ENCODE measurements around the gene SCRN1. TPM values are rescaled to one million over a fixed set of nuclear protein-coding genes. Genes with fewer than 3 reads are reported as not detected.

The SCRN1 gene
- total and polyA plus RNA-seq, 2 of the 13 experiments (the other 11 are each of a cell fraction or from before 2014, with no cell fraction given) = 43.2 to 49.8 TPM

DNA sequence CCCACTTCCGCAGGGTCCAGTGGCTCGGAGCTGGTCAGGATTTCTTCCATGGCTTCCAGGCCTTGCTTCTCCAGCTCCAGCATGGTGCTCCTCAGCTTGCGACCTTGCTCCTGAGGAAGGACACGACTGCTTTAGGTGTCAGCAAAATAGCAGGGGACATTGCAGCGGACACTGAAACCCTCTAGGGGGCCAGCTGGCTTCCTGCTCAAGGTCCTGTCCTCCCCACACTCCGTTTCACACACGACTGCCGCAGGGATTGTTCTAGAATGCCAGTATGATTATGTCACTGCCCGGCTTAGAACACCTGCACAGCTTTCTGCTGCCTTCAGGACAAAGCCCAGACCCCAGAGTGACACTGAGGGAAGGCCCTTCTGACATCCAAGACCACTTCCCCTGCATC lies 65.6 kb downstream of the SCRN1 start:
- in situ Hi-C loops (cut with HindIII; ENCODE audit: extremely low pct_ligation_motif_present, low pct_unique_long_range_greater_than_20kb) = no loop called here
- intact Hi-C loops (cut with micrococcal nuclease; ENCODE audit: unreplicated experiment) = loop anchor here (5.0 kb wide), 1 partner anchor 47 kb away; no protein-coding TSS in a partner anchor

DNA sequence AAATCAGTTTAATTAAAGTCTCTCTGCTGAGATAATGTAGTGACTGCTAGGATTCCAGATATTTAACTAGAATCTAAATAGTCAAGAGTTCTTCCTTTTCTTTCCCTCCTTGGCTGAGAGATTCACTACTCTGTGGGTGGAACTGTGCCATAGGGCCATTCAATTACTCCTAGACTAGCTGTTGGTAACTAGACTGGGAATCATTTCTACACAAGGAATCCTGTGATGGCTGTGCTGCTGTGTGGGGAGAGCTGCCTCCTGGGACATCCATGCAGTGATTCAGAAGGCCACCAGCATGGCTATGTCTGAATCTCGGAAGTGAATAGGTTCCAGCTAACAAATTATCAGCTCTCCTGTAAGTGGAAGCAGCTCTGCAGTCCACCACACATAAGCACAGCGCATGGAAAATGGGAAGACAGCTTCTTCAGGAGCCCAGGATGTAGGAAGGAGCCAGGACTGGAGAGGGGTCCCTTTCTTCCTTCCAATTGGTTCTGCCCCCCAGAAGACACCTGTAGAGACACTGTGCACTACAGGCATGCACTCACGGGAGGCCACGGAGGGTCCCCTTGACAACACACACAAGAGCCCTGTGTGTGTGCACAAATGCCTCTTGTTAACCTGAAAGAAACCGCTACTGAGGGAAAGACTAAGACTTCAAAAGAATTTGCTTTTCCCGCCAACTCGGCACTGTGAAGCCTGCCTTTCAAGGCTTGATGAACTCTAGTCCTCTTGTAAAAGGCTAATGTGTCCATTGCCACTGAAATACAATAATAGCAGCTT lies 66.5 kb downstream of the SCRN1 start:
- Histone ChIP-seq H3K4me1 (ENCODE audit: insufficient read depth, low read length) (no peaks in the 10 kb centered on the region), H3K4me3 (replicated peaks in 1 of 3; ENCODE audit: insufficient read depth in 1 of 3, low read depth in 2 of 3, low read length in 3 of 3) (no peak overlapping the region), H3K36me3 (replicated peaks in 1 of 2; ENCODE audit: control insufficient read depth in 1 of 2, insufficient read depth in 2 of 2, low read length in 2 of 2) (peaks cover 24 to 49% of the 10 kb centered on the region in 2 experiments), H3K27ac (ENCODE audit: extremely low read length, insufficient read depth, low read length) (no peak overlapping the region), H3K4me2 (ENCODE audit: low read depth, low read length) (no peak overlapping the region), H3K9me3 (ENCODE audit: low read length) (no peaks in the 10 kb centered on the region), H3K79me2 (ENCODE audit: insufficient read depth, low read length) (no peaks in the 10 kb centered on the region), H2AFZ (ENCODE audit: low read length) (no peak overlapping the region), H4K20me1 (ENCODE audit: insufficient read depth, low read length) (peaks cover 8% of the 10 kb centered on the region; the same call in 1 of the 2 replicates), H3K27me3 (ENCODE audit: control insufficient read depth in 1 of 2, insufficient read depth in 2 of 2, low read length in 2 of 2) (no peaks in the 10 kb centered on the region), H3K9ac (ENCODE audit: insufficient read depth, low read depth, low read length) (no peak overlapping the region)
- intact Hi-C loops (cut with micrococcal nuclease; ENCODE audit: unreplicated experiment) = loop anchor here (5.0 kb wide), 1 partner anchor 46 kb away; no protein-coding TSS in a partner anchor
- no peak for DNase-seq (ENCODE audit: low spot score)
- no peak for ATAC-seq
- POLR2A ChIA-PET = no interaction called here
- no peak for FAIRE-seq
- in situ Hi-C loops (cut with HindIII; ENCODE audit: extremely low pct_ligation_motif_present, low pct_unique_long_range_greater_than_20kb) = no loop called here
- no TSS peak for BruUV-seq (replicated peaks)
- CTCF ChIA-PET (ENCODE audit: low intra/inter-chr PET ratio, low total read pairs) = no interaction called here
- WGBS (ENCODE audit: low lambda C conversion rate) = 97% methylated on average over 7 of the region's 7 CpGs
- TF ChIP-seq SRY (CRISPR knock-in tag; IDR thresholded peaks at IDR 0.05) = no peak
- no peak for TF ChIP-seq ZNF543 (CRISPR knock-in tag; IDR thresholded peaks at IDR 0.05)
- no peak for TF ChIP-seq KDM3A (CRISPR knock-in tag; IDR thresholded peaks at IDR 0.05; ENCODE audit: low read depth)
- TF ChIP-seq, protein P1, sequence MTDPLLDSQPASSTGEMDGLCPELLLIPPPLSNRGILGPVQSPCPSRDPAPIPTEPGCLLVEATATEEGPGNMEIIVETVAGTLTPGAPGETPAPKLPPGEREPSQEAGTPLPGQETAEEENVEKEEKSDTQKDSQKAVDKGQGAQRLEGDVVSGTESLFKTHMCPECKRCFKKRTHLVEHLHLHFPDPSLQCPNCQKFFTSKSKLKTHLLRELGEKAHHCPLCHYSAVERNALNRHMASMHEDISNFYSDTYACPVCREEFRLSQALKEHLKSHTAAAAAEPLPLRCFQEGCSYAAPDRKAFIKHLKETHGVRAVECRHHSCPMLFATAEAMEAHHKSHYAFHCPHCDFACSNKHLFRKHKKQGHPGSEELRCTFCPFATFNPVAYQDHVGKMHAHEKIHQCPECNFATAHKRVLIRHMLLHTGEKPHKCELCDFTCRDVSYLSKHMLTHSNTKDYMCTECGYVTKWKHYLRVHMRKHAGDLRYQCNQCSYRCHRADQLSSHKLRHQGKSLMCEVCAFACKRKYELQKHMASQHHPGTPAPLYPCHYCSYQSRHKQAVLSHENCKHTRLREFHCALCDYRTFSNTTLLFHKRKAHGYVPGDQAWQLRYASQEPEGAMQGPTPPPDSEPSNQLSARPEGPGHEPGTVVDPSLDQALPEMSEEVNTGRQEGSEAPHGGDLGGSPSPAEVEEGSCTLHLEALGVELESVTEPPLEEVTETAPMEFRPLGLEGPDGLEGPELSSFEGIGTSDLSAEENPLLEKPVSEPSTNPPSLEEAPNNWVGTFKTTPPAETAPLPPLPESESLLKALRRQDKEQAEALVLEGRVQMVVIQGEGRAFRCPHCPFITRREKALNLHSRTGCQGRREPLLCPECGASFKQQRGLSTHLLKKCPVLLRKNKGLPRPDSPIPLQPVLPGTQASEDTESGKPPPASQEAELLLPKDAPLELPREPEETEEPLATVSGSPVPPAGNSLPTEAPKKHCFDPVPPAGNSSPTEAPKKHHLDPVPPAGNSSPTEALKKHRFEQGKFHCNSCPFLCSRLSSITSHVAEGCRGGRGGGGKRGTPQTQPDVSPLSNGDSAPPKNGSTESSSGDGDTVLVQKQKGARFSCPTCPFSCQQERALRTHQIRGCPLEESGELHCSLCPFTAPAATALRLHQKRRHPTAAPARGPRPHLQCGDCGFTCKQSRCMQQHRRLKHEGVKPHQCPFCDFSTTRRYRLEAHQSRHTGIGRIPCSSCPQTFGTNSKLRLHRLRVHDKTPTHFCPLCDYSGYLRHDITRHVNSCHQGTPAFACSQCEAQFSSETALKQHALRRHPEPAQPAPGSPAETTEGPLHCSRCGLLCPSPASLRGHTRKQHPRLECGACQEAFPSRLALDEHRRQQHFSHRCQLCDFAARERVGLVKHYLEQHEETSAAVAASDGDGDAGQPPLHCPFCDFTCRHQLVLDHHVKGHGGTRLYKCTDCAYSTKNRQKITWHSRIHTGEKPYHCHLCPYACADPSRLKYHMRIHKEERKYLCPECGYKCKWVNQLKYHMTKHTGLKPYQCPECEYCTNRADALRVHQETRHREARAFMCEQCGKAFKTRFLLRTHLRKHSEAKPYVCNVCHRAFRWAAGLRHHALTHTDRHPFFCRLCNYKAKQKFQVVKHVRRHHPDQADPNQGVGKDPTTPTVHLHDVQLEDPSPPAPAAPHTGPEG (CRISPR knock-in tag; IDR thresholded peaks at IDR 0.05) = no peak
- TF ChIP-seq MAFF (IDR thresholded peaks at IDR 0.05; ENCODE audit: low read depth, low read length) = no peak
- no peak for TF ChIP-seq SYNCRIP (IDR thresholded peaks at IDR 0.05; ENCODE audit: insufficient read depth, low read depth, low read length)
- no peak for TF ChIP-seq ZKSCAN1 (IDR thresholded peaks at IDR 0.05; ENCODE audit: low read length)
- no peak for TF ChIP-seq HNRNPLL (IDR thresholded peaks at IDR 0.05; ENCODE audit: low read depth, low read length, poor library complexity, severe bottlenecking)
- TF ChIP-seq EHMT2 (IDR thresholded peaks at IDR 0.05; ENCODE audit: borderline replicate concordance, low read depth, low read length) = no peak

More for the DNA sequence above, 65.6 kb downstream of the SCRN1 start:
- no peak overlapping the region for H3K9ac ChIP-seq (ENCODE audit: insufficient read depth, low read depth, low read length)
- H3K4me1 ChIP-seq (ENCODE audit: insufficient read depth, low read length) = no peaks in the 10 kb centered on the region
- 92% methylated on average over 9 of the region's 9 CpGs for WGBS (ENCODE audit: low lambda C conversion rate)
- DNase-seq (ENCODE audit: low spot score) (no peak), FAIRE-seq (no peak), ATAC-seq (0 out of 3 replicates have a peak, but pooled peaks have one; percentile 22)
- ChIA-PET POLR2A (no interaction called here), CTCF (ENCODE audit: low intra/inter-chr PET ratio, low total read pairs) (no interaction called here)
- no peak overlapping the region for H3K27ac ChIP-seq (ENCODE audit: extremely low read length, insufficient read depth, low read length)
- H3K9me3 ChIP-seq (ENCODE audit: low read length) = no peaks in the 10 kb centered on the region
- no peak for TF ChIP-seq RAD21 (CRISPR knock-in tag; IDR thresholded peaks at IDR 0.05)
- H3K4me3 ChIP-seq (replicated peaks in 1 of 3; ENCODE audit: insufficient read depth in 1 of 3, low read depth in 2 of 3, low read length in 3 of 3) = no peak overlapping the region
- H4K20me1 ChIP-seq (ENCODE audit: insufficient read depth, low read length) = peaks cover 8% of the 10 kb centered on the region; the same call in 1 of the 2 replicates
- peaks cover 27 to 53% of the 10 kb centered on the region in 2 experiments for H3K36me3 ChIP-seq (replicated peaks in 1 of 2; ENCODE audit: control insufficient read depth in 1 of 2, insufficient read depth in 2 of 2, low read length in 2 of 2)
- no peak overlapping the region for H3K4me2 ChIP-seq (ENCODE audit: low read depth, low read length)
- H3K79me2 ChIP-seq (ENCODE audit: insufficient read depth, low read length) = no peaks in the 10 kb centered on the region
- H3K27me3 ChIP-seq (ENCODE audit: control insufficient read depth in 1 of 2, insufficient read depth in 2 of 2, low read length in 2 of 2) = no peaks in the 10 kb centered on the region
- H2AFZ ChIP-seq (ENCODE audit: low read length) = no peak overlapping the region
- BruUV-seq (replicated peaks) = no TSS peak

Data from HepG2 (cell line).